GM19351 (cell line): ENCODE results near the gene ZNF621.
A peak's percentile ranks its signal among the peaks of the same experiment; 100 is the strongest.
"Not testable (repeated sequence)": the region's sequence is repeated elsewhere in the genome, so short reads cannot be mapped to it uniquely, and the experiment has no call there.

ENCODE experiments used
- ATAC-seq: cut with Tn5 transposase; IDR thresholded peaks from one replicate; pipeline ENCODE4 v1.9.1; 2021; ENCODE audit warnings: mild to moderate bottlenecking, moderate library complexity; ENCODE audit not compliant: unreplicated experiment

The ZNF621 gene

DNA sequence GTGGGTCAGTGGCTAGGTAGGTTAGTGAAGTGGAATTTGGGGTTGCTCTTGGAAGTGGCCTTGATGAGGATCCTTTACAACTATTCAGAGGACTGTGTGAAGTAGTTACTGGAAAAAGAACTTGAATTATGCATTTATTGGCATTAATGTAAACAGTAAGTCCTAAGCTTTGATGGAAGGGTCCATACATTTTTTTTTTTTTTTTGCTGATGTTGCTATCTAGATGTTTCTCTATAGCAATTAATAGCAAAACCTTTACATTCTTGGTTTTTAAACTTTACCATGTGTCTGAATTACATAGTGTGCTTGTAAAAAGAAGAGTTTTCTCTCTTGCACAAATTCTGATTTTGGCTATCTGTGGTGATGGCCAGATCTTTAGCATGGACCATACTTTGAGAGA lies 9.5 kb downstream of the ZNF621 start:
- ATAC-seq: no peak

DNA sequence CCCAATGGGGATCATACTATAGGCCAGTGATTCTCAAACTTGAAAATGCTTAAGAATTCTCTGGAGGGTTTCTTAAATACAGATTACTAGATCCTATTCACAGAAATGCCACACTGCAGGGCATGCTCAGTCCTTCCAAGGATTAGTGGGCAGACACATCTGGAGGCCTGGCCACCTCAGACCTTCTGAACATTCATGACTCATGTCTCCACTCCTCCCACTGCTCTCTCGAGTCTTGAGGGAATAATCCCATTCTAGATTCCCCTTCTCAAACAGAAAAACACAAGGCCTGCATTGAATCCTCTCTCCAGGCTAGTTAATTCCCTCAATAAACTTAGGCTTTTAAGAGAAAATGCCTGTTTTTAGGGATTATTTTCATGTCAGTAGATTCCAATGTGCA lies 22.1 kb downstream of the ZNF621 start:
- ATAC-seq: no peak

DNA sequence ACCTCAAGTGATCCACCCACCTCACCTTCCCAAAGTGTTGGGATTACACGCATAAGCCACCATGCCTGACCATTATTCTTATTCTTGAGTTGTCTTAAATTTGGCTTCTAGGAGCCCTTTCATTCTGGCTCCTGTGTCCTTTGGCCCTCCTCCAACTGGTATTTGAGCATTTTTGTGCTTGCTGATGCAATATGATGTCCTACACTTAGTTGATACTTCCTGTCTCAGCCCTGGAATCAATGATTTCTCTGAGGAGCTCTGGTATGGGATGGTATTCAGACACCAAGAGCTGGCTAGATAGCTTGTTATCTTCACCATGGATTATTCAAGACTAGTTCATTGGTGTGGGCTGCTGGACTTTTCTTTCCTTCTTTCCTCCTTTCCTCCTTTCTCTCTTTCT lies 25.4 kb downstream of the ZNF621 start:
- ATAC-seq: no peak

DNA sequence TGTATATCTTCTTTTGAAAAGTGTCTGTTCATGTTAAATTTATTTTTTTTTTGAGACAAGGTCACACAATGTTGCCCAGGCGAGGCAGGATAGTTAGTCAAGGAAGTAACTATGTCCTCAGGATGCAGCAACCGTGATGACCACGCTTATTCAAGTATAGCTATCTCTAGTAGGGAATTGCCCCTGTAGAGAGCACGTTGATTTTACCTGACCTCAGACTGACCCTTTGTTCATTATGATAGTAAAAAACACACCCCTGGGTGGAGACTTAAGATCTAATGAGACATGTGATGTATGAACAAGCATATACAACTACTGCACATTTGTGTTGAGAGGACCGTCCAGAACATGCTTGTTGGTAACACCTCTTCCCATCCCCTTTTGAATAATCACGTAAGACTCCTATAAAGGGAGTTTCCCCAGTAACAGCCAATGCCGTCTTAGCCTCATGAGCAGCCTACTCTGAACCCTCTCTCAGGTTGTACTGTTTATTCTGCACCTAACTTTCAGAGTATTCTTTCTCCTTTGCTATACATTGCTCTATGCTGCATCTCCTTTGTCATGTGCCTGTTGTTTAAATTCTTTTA lies 32.9 kb downstream of the ZNF621 start:
- ATAC-seq: peak; percentile 53

DNA sequence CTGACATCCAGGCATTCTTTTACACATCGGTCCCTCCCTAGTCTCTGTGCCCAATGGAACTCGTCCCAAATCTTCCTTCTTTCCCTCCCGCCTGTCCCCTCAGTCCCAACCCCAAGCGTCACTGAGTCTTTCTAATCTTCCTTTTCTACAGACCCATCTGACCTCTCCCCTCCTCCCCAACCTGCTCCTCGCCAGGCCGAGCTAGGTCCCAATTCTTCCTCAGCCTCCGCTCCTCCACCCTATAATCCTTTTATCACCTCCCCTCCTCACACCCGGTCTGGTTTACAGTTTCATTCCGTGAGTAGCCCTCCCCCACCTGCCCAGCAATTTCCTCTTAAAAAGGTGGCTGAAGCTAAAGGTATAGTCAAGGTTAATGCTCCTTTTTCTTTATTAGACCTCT lies 37.7 kb downstream of the ZNF621 start:
- not testable (repeated sequence) for ATAC-seq

DNA sequence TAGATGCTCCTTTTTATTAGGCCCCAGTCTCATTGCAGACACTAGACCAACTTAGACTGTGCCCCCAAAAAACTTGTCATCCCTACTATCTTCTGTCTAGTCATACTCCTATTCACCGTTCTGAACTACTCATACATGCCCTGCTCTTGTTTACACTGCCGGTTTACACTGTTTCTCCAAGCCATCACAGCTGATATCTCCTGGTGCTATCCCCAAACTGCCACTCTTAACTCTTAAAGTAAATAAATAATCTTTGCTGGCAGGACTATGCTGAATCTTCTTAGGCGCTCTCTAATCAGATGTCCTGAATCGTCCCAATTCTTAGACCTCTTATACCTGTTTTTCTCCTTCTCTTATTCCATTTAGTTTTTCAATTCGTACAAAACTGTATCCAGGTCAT lies 40.9 kb downstream of the ZNF621 start:
- ATAC-seq: not testable (repeated sequence)

DNA sequence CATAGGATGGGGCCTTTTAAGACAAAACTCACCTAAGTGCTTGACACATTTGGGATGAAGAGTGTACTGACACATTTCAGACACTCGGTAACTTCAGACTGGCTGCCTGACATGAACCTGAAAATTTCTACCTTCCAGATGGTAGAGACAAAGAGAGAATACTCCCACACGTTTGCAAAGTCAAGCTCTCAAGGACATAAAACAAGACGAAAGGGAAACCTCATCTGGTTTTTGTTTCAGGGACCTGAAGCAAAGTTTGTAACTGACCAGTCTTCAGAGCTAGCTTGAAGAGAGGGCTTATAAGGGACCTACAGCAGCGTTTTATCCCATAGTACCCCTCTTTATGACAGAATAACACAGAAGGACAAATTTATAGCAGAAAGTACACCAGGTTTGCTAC lies 41.9 kb downstream of the ZNF621 start:
- ATAC-seq: peak; percentile 66

DNA sequence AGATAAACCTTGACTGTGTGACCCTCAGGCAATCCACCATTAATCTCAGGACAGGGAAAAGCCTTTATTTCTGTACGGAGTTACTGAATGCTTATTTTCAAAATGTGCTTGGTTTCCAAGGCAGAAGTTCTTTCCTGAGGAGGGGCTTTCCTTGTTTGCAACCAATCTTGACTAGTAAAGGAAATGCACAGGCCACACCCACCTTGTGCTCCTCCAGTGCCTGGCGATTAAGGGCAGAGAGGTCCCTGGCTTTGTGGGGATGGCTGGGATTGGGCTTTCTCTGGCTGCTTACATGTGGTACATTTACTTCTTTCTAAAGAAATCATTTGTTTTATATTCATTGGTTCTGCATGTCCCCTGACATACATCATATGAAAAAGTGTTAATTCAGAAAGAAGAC lies 47.8 kb downstream of the ZNF621 start:
- no peak for ATAC-seq

DNA sequence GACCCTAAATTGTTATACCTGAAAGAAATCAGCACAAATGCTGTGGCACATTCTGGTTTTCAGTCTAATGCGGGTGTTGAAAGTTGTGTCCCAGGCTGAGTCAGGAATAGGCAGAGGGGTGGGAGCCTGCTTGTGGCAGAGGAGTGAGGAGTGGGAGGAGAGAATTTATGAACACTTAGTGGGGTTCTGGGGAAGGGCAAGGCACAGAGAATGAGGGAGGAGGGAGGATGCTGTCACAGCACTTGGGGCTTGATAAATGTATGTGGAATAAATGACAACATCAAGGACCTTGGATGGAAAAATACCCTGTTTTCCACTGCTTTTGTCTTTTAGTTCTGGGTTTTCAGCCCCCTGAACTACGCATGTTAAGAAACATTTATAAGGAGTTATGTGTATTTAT lies 49.3 kb downstream of the ZNF621 start:
- ATAC-seq: no peak

DNA sequence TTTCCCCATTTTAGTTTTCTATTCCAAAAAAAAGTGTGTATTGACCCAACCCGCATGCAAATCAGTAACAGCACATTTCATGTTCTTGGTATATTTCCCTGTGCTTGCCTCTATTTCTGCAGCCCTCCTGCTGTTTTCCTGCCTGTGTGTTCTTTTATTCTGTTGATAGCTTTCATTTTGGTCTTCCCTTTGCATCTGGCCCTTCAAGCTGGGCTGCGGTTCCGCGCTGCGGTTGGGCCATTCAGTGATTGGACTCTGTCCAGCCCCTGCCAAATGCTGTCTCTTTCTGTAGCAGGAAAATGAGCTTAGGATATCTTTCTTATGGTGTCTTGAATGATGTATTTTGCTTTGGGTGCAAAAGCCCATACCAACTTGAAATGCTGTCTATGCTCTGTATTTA lies 49.9 kb downstream of the ZNF621 start:
- no peak for ATAC-seq

DNA sequence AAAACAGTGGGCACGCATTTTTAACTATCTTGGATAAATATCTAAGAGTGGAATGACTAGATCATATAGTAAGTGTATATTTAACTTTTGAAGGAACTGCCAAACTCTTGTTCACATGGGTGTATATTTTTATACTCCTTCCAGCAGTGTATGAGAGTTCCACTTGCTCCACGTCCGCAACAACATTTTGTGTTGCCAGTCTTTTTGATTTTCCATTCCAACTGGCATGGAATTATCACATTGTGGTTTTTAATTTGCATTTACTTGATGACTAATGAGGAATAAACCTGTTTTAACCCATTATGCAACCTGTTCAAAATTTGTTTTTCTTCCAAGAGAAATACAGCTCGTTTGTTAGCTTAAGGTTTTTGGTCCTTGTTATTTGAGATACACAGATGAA lies 51.6 kb downstream of the ZNF621 start:
- ATAC-seq: no peak

DNA sequence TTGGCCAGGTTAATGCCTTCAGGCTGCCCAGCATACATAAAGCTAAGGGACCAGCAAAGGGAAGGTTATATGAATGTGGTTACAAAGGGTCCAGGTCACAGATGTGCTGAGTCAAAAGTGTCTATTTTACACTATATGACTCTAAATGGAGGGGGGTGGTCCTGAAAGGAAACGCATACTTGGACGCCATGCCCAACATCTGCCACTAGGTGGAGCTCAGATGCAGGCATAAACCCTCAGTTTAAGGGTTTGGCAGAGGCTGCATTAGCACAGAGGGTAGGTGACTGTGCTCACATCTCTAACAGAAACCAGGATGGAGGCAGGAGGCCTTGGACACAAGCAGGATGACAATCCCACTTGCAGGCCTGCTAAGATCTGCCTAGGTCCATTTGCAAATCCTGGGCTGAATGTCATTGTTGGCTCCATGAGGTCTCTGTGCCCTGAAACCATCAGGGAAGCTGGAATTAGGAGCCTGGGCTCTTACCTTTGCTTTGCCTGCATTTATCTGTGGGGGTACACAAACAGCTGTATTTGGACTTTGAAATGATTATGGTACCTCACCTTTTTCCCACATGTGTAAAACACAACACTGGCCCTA lies 55.8 kb downstream of the ZNF621 start:
- ATAC-seq: peak; percentile 74

DNA sequence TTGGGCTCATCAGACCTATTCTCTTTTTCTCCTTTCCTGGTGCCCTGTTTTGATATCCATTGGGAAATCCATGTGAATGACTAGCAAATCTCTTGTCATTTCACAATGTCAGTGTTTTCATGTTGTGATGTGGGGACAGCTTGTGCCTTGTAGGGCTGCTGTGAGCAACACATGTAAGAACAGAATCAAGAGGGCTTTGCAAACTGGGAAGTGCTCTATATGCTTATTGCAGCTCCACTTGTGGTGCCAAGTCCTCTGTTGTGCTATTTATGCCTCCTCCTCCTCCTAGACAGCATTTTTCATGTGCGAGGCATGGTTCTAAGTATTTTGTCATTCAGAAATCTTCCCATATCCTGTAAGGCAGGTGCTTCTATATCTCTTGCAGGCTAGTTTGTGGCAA lies 56.4 kb downstream of the ZNF621 start:
- no peak for ATAC-seq

DNA sequence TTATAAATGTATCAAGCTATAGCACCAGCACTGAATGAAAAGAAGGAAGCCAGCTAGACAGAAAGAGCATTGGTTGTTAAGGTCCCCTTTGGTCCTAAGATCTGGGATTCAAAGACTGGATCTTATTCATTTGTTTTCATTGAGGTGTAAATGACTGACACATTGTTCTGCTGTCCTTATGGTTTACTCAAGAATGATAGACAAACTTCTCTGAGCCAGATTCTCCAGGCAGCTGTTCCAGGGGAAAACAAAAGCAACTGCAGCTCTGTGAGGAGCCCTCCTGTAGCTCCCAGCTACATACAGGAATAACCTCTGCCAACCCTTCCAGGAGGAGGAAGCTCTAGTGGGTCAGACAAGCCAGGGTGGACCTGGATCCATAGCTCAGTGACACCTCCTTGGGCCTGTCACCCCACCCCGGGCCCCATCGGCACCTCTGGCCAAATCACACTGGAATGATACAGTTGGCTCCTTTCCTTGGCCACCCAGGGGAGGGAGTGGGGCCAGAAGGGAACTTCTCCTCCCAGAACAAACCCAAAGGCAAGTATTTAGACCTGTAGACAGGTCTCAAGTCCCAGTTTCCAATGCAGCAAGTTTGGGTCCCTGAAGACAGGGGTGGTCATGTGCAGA lies 57.8 kb downstream of the ZNF621 start:
- no peak for ATAC-seq

DNA sequence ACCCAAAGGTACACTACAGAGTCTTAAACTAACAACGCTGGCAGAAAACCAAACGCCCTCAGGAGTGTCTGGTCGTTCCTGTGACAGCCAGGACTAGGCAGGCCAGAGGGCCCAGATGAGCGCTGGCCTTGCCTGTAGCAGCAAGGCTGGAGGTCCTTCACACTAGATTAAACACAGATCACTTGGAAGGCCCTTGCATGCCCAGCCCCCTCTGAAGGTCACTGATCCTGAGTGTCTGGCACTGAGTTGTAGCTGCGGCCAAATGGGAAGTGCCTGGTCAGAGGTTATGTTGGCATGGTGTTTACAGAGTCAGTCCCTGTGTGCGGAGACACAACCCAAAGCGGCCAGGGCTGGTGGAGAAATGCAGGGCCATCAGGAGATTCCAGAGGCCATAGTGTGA lies 58.9 kb downstream of the ZNF621 start:
- ATAC-seq: no peak

DNA sequence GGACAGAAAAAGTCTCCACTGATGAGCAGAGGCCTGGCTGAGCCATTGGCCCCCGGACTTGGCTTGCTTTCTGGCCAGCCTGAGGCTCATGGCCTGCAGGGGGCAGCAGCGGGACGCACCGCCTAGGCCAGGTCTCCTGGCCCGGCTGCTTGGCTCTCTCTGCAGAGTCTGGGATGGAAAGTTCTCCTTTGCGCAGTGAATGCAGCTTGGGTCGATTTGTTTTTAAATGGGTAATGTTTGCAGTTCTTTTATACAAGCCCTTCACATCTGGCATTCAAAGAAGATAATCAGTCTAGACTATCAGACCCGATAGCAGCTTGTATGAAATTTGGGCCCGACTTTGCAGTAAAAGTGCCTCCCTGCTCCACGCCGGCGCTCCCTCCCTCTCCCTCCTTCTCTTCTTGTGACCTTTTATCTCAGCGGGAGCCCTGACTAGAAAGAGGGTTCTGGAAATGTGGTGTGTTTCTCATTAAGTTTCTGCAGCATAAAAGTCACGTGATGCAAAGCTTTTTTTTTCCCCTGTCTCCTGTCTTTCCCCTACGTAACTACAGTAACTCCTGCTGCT lies 59.9 kb downstream of the ZNF621 start:
- peak; percentile 65 for ATAC-seq

DNA sequence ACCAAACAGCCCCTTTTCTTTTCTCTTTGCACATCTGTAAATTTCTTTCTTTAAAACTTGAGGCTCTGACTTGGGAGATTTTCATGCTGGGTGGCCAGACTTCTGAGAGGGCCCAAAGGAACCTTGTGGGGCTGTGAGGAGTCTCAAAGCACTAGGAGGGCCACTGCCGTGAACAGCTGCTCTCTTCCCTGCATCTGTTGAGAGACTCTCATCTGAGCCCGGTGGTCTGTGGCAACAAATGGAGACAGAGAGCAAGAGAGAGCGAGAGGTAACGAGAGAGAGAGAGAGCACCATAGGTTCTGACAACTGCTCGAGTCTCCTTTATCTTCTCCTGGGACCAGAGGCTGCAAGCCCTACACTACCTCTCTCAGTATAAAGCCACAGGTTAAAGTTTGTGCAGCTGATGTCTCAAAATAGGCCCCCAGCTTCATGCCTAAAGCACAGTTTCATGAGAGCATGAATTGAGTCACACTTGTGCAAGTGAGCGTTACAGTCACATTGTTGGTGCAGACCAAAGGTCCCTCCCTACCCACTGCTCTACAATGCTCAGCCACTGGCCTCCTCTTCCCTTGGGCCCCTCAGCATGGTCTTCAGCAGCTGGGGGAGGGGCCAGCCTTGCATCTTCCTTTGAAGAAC lies 60.7 kb downstream of the ZNF621 start:
- ATAC-seq: no peak

DNA sequence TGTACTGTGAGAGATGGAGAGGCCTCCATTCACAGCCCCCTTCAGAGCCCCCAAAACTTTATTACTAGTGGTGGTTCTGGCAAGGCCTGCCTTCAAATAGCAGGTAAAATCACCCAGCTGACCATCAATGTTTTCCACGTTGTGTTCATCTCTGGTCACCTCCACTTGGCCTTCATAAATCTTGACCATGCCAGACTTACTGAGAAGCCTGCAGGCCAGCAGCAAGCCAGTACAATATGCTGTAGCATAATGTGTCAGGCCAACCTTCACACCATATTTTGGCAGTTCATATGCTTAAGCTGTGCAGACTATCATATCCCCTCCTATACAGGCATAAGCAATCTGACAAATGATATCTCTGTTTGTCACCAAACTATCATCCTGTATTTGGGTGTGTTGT lies 62.1 kb downstream of the ZNF621 start:
- ATAC-seq: no peak

DNA sequence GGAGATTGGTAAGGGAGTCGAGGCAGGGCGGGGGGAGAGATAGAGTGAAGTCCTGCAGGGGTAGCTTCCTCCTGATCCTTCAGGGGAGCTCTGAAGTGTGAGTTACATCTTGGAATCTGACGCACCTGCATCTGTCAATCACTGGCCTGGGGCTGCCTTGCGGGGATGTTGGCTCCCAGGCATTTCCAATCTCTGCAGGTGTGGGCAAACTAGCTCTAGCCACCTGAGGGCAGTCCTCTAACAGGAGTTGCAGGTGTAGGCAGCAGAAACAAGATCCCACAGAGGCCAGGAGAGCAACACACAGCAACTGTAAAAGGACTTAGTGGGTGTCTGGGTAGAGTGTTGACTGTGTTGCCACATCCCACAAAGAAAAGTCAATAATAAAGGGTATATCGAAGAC lies 63.6 kb downstream of the ZNF621 start:
- no peak for ATAC-seq
